Measurements from ENCODE around the gene TERT. TPM values are rescaled to one million over a fixed set of nuclear protein-coding genes. Genes with fewer than 3 reads are reported as not detected.

Gene TERT
- total and polyA plus RNA-seq, 2 of the 8 experiments (the other 6 are each of a cell fraction or from before 2014, with no cell fraction given) = 13.1 to 23.1 TPM

GRCh38 chr5:1264211-1264610 lies 30.7 kb downstream of the TERT start:
- Histone ChIP-seq H3K36me3 (ENCODE audit: control insufficient read depth in 2 of 4, insufficient read depth in 4 of 4, low read length in 3 of 4) (peaks cover 2 to 62% (median 14%) of the 10 kb centered on the region in 4 experiments; a peak in 6 of 8 replicates), H2BK20ac (ENCODE audit: low read length) (no peak overlapping the region), H4K5ac (ENCODE audit: insufficient read length, low read depth, low read length) (no peak overlapping the region), H2BK5ac (ENCODE audit: low read depth, low read length) (no peak overlapping the region), H3K14ac (ENCODE audit: insufficient read length) (no peak overlapping the region), H3K4me1 (replicated peaks in 1 of 4; ENCODE audit: control insufficient read depth in 3 of 4, insufficient read depth in 4 of 4, low read length in 3 of 4) (no peaks in the 10 kb centered on the region), H4K91ac (replicated peaks; ENCODE audit: insufficient read length, low read length) (no peak overlapping the region), H3K27ac (ENCODE audit: low read depth, low read length) (no peak overlapping the region), H2BK120ac (replicated peaks; ENCODE audit: low read depth, low read length) (no peak overlapping the region), H3K56ac (replicated peaks; ENCODE audit: insufficient read length, low read depth, low read length) (no peak overlapping the region), H3K23me2 (ENCODE audit: low read depth, low read length) (no peaks in the 10 kb centered on the region), H4K20me1 (replicated peaks in 1 of 2; ENCODE audit: control insufficient read depth in 1 of 2, insufficient read depth in 2 of 2, low read length in 2 of 2) (peaks cover 0 to 5% of the 10 kb centered on the region in 2 experiments), H2AK5ac (ENCODE audit: low read depth, low read length) (no peak overlapping the region), H3K27me3 (replicated peaks in 1 of 4; ENCODE audit: control insufficient read depth in 3 of 4, extremely low read depth in 1 of 4, insufficient read depth in 3 of 4, low read length in 3 of 4) (no peaks in the 10 kb centered on the region), H3K9me3 (ENCODE audit: insufficient read depth in 2 of 2, low read depth in 1 of 2, low read length in 1 of 2) (peaks cover 28 to 55% of the 10 kb centered on the region in 2 experiments), H3K4me2 (ENCODE audit: insufficient read depth in 1 of 2, low read depth in 2 of 2, low read length in 2 of 2) (no peak overlapping the region), H3K79me2 (ENCODE audit: control insufficient read depth in 1 of 2, insufficient read depth in 2 of 2, low read length in 2 of 2) (no peaks in the 10 kb centered on the region), H3K4ac (replicated peaks; ENCODE audit: insufficient read length, low read depth, low read length) (no peak overlapping the region), H3K23ac (ENCODE audit: insufficient read length) (no peak overlapping the region), H2BK12ac (ENCODE audit: low read depth, low read length) (no peak overlapping the region), H3K18ac (ENCODE audit: extremely low read depth, low read length) (no peak overlapping the region), H3K79me1 (ENCODE audit: low read depth, low read length) (no peaks in the 10 kb centered on the region), H2AFZ (ENCODE audit: low read length) (no peak overlapping the region), H2BK15ac (ENCODE audit: low read length) (no peak overlapping the region), H4K8ac (ENCODE audit: extremely low read depth, insufficient read depth, low read length) (no peak overlapping the region), H3K4me3 (ENCODE audit: extremely low read depth in 1 of 4, insufficient read depth in 2 of 4, low read depth in 3 of 4, low read length in 4 of 4) (no peak overlapping the region), H3K9ac (replicated peaks in 1 of 4; ENCODE audit: extremely low read depth in 1 of 4, low read depth in 3 of 4, low read length in 3 of 4) (no peak overlapping the region)
- POLR2A ChIA-PET (ENCODE audit: partially characterized antibody) = no interaction called here
- DNase-seq (ENCODE audit: low read depth in 1 of 2, low spot score in 2 of 2) = no peak
- CTCF ChIA-PET (ENCODE audit: partially characterized antibody) = no interaction called here
- no peak for FAIRE-seq
- WGBS, 2 experiments (ENCODE audit: extremely low coverage in 1 of 2, insufficient coverage in 1 of 2, insufficient read length in 1 of 2, insufficient replicate concordance in 2 of 2, low coverage in 1 of 2, low lambda C conversion rate in 2 of 2, missing lambda C conversion rate in 1 of 2) = 94% methylated on average over 11 of the region's 18 CpGs; no CpG with 5 or more reads in 1 of the 2 experiments
- no peak for TF ChIP-seq KDM4A (IDR thresholded peaks at IDR 0.05; ENCODE audit: low read depth, low read length, severe bottlenecking)
- no peak for TF ChIP-seq KDM1A (IDR thresholded peaks at IDR 0.05; ENCODE audit: borderline replicate concordance, low read length)
- TF ChIP-seq ATF2 (IDR thresholded peaks at IDR 0.05; ENCODE audit: low read length) = no peak
- TF ChIP-seq SUZ12 (IDR thresholded peaks at IDR 0.05; ENCODE audit: low read length) = no peak
- TF ChIP-seq CTBP2 (IDR thresholded peaks at IDR 0.05; ENCODE audit: borderline replicate concordance, insufficient read depth, insufficient read length, low read length) = no peak
- TF ChIP-seq SAP30 (IDR thresholded peaks at IDR 0.05; ENCODE audit: insufficient read depth, insufficient replicate concordance, low read length) = no peak
- TF ChIP-seq CBX8 (IDR thresholded peaks at IDR 0.05; ENCODE audit: borderline replicate concordance, low read depth, low read length) = no peak
- no peak for TF ChIP-seq YY1 (IDR thresholded peaks at IDR 0.05; ENCODE audit: low read depth, low read length)
- TF ChIP-seq E2F6 (IDR thresholded peaks at IDR 0.05) = no peak
- no peak for TF ChIP-seq ASH2L (IDR thresholded peaks at IDR 0.05; ENCODE audit: low read length)
- no peak for TF ChIP-seq SP1 (IDR thresholded peaks at IDR 0.05; ENCODE audit: low read depth, low read length)
- TF ChIP-seq TBP (IDR thresholded peaks at IDR 0.05; ENCODE audit: low read depth, low read length) = no peak
